Tibial artery (tissue), 4 donors: ENCODE results near the gene HNRNPF.

Experiments
- DNase-seq, 2 donors: peaks; one replicate each; pipeline ENCODE4 v3.0.0-alpha.2; 2019
- H3K27ac ChIP-seq, 2 donors: fragments of 200-600 bp; sonication (generic) in 1 of 2; 1 replicate in 1 of 2; 2 replicates in 1 of 2; pipeline ENCODE4 v1.5.1; 2018 to 2019; ENCODE audit warnings: mild to moderate bottlenecking in 1 of 2
- H3K27me3 ChIP-seq, 2 donors: fragments of 200-600 bp; sonication (generic) in 1 of 2; one replicate each; pipeline versions ENCODE4 v1.5.1 to v1.6.0; 2016 to 2019
- H3K36me3 ChIP-seq, 3 donors: fragments of 200-600 bp; sonication (generic) in 2 of 3; one replicate each; pipeline ENCODE4 v1.5.1; 2016 to 2019; ENCODE audit warnings: mild to moderate bottlenecking in 2 of 3
- H3K4me1 ChIP-seq, 4 donors: fragments of 200-600 bp; sonication (generic) in 2 of 4; 1 replicate in 3 of 4; 2 replicates in 1 of 4; pipeline ENCODE4 v1.5.1; 2016 to 2019
- H3K4me3 ChIP-seq, 2 donors: fragments of 200-600 bp; sonication (generic) in 1 of 2; 1 replicate in 1 of 2; 2 replicates in 1 of 2; pipeline ENCODE4 v1.5.1; 2018 to 2019; ENCODE audit warnings: mild to moderate bottlenecking in 2 of 2
- H3K9me3 ChIP-seq, 3 donors: fragments of 200-600 bp; sonication (generic) in 1 of 3; one replicate each; pipeline ENCODE4 v1.5.1; 2016 to 2019
- CTCF ChIP-seq, 2 experiments: fragments of 200-600 bp in 1 of 2; fragments of 450-650 bp in 1 of 2; IDR thresholded peaks; one replicate each; pipeline ENCODE4 v1.5.1; 2017 to 2019; ENCODE audit warnings: antibody characterized with exemption in 2 of 2, mild to moderate bottlenecking in 1 of 2, moderate library complexity in 1 of 2
- intact Hi-C: fragments of 100-400 bp; cut with DNase I; formaldehyde crosslinking; loops from one replicate; pipeline ENCODE4 v1.15.0; 2023; ENCODE audit warnings: low total_unique reads

The HNRNPF gene

GRCh38 chr10:43386981-43387677 is 21.9 kb downstream of the HNRNPF start:
- intact Hi-C loops, result no loop called here
- no peak overlapping the region for H3K27ac ChIP-seq
- peak in 1 of 2 donors; percentile 62 for DNase-seq
- H3K27me3 ChIP-seq, result no peaks in the 10 kb centered on the region
- TF ChIP-seq CTCF (IDR thresholded peaks at IDR 0.05), result no peak
- peaks cover 51 to 75% (median 60%) of the 10 kb centered on the region in 3 donors for H3K36me3 ChIP-seq
- H3K4me3 ChIP-seq, result no peak overlapping the region
- H3K4me1 ChIP-seq, result peaks cover 0 to 6% (median 0%) of the 10 kb centered on the region in 4 donors
- no peaks in the 10 kb centered on the region for H3K9me3 ChIP-seq

DNA sequence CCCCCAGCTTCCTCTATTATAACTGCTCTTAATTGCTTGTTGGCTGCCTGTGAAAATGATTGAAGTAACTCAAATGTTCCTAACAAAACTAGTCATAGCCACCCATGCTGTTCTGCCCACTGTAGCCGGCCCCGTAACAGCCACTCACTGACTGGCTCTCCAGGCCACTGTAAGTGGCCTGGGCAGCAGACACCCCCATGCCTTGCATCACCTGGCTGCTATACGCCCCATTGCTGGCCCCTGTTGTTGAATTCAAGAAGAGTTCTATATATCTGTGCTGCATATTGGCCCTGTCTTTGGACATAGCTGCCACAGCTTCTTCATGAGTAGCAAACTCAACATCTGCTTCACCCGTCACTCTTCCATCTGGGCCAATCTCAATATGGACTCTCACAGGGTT is 22.4 kb downstream of the HNRNPF start:
- H3K4me1 ChIP-seq, result peaks cover 0 to 6% (median 0%) of the 10 kb centered on the region in 4 donors
- H3K27ac ChIP-seq, result no peak overlapping the region
- no peaks in the 10 kb centered on the region for H3K9me3 ChIP-seq
- peak in 1 of 2 donors; percentile 31 for DNase-seq
- peaks cover 46 to 69% (median 55%) of the 10 kb centered on the region in 3 donors for H3K36me3 ChIP-seq
- no peak for TF ChIP-seq CTCF (IDR thresholded peaks at IDR 0.05)
- no peaks in the 10 kb centered on the region for H3K27me3 ChIP-seq
- no peak overlapping the region for H3K4me3 ChIP-seq
- intact Hi-C loops, result no loop called here

DNA sequence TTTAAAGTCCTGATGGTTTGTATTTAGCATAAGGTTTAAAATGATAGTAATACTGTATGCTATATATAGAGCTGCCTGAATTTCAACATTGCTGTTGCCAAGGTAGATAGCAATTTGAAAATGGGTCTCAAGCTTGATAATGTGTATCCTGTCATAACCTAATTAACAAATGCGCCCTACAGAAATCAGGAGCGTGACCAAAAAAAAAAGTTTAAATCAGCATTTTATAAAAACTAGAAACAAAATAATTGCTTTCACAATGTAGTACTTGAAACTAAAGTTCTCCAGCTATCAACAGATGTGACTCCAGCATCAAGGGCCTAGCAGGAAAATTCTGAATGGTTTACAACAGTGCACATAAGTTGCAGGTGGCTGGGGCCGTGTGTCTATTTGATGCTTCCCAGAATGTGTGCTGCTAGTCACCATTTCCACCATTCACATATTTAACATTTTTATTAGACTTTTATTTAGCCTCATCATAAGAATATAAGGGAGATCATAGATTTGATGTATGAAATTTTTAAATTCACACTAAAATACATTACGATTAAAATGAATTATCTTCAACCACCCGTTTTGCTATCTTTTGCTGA is 23.5 kb downstream of the HNRNPF start:
- peaks cover 35 to 59% (median 44%) of the 10 kb centered on the region in 3 donors for H3K36me3 ChIP-seq

DNA sequence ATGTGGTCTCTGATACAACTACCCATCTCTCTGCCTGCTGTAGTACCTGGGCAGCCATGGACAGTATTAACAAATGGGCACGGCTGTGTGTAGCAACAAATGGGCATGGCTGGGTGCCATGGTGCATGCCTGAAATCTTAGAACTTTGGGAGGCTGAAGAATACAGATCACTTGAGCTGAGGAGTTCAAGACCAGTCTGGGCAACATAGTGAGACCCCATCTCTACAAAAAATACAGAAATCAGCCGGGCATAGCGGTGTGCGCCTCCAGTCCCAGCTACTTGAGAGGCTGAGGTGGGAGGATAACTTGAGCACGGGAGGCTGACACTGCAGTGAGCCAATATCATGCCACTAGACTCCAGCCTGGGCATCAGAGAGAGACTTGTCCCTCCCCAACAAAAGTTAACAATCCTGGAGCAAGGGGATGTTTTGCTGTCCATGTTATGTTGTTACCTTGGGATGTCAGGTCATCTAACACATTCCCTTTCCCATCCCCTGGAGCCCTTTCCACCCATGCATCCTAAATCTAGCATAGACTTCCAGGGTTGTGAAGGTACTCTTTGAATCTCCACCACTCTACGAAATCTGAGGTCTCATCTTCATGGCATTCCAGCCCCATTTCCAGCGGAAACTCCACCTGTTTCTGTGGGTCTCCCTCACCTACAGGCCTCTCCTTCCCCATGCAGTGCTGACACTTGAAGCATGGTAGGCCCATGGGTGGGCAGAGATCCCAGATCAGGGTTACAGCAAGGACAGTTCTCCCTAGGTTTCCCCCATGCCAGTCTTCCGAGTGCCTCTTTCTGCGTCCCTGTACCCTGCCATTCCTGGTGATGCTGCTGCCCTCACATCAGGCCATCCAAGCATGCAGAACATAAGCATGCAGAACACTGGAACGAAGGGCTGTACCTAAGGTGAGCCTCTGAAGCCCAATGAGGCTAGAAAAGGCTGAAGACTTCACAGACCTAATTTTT is 24.4 kb downstream of the HNRNPF start:
- Histone ChIP-seq H3K27ac (no peak overlapping the region), H3K4me1 (no peaks in the 10 kb centered on the region), H3K27me3 (no peaks in the 10 kb centered on the region), H3K4me3 (no peak overlapping the region), H3K9me3 (no peaks in the 10 kb centered on the region), H3K36me3 (peaks cover 32 to 49% (median 36%) of the 10 kb centered on the region in 3 donors)
- no peak for TF ChIP-seq CTCF (IDR thresholded peaks at IDR 0.05)
- intact Hi-C loops, result no loop called here
- DNase-seq, result peak in 1 of 2 donors; percentile 50

More for the DNA sequence above, 23.5 kb downstream of the HNRNPF start:
- DNase-seq, result no peak
- no peak for TF ChIP-seq CTCF (IDR thresholded peaks at IDR 0.05)
- no peaks in the 10 kb centered on the region for H3K9me3 ChIP-seq
- intact Hi-C loops, result no loop called here
- no peaks in the 10 kb centered on the region for H3K4me1 ChIP-seq
- H3K4me3 ChIP-seq, result no peak overlapping the region
- H3K27ac ChIP-seq, result no peak overlapping the region
- no peaks in the 10 kb centered on the region for H3K27me3 ChIP-seq

GRCh38 chr10:43383204-43383971 is 25.6 kb downstream of the HNRNPF start:
- peak in 1 of 2 donors; percentile 19 for DNase-seq
- peaks cover 25 to 38% (median 29%) of the 10 kb centered on the region in 3 donors for H3K36me3 ChIP-seq
- no peak overlapping the region for H3K4me3 ChIP-seq
- H3K27me3 ChIP-seq, result no peaks in the 10 kb centered on the region
- intact Hi-C loops, result no loop called here
- no peak overlapping the region for H3K27ac ChIP-seq
- TF ChIP-seq CTCF (IDR thresholded peaks at IDR 0.05), result no peak
- H3K9me3 ChIP-seq, result no peaks in the 10 kb centered on the region
- no peaks in the 10 kb centered on the region for H3K4me1 ChIP-seq
